ENCODE data around the gene ZNF773.
"Not testable (repeated sequence)": the region's sequence is repeated elsewhere in the genome, so short reads cannot be mapped to it uniquely, and the experiment has no call there.

ZNF773 gene

DNA sequence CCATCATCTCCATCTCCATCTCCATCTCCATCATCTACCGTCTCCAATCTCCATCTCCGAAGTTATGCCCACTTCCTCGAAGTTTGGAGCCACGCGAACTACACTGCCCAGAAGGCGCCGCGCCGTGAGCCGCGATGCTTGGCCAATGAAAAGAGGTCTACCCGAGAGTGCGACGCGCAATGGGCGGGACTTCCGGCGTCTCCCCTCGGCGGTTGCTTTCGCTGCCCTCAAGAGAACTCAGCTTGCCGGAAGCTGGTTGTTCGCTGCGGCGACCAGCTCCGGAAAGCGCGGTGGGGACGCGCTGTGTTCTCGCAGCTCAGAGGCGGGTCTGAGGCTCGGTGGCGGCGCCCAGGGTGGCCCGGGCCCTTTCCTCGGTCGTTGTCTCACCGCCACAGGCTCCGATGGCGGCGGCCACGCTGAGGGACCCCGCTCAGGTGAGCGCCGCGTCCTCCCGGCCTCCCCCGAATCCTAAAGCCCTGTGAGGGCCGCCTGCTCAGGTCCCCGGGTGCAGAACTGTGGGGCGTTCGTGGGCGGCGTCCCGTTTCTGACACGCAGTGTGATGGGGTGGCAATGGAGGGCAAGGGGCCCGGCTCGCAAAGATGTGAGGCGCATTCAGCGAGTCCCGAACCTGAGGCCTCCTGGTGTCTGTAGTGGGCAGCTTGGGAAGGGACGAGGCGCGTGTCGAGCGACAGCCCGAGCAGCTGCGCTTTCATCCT is at the start of gene ZNF773:
Gene ZNF773, plus strand, starts transcription at position 259 of the 716 bp plus-strand sequence. Its CDS starts 143 bp downstream, at position 402.
- Mint-ChIP-seq H3K4me1 (peaks cover 19% of the 10 kb centered on the region), H3K27ac (peak within 1 kb of the TSS; percentile 83), H3K4me3 (peak within 1 kb of the TSS; percentile 74), H3K9me3 (peaks cover 56% of the 10 kb centered on the region), H3K36me3 (peaks cover 51% of the 10 kb centered on the region)
- peak; percentile 99 for DNase-seq
- CTCF ChIA-PET, H3K27me3 Mint-ChIP-seq: not testable (repeated sequence)

DNA sequence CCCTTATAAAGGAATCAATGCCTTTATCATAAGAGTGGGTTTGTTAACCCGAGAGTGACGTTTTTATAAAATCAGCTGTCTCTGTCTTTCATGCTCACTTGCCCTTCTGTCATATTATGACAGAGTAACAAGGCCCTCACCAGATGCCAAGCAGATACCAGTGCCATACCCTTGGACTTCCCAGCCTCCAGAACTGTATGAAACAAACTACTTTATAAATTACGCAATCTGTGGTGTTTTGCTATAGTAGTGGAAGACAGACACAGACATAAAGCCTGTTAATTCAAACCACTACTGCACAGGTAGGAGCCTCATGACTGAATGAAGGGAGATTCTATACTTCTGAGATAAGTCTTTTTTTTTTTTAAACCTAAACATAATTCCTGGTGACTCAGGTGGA is 47.4 kb upstream of the ZNF773 start:
- Mint-ChIP-seq H3K9me3 (peaks cover 51% of the 10 kb centered on the region), H3K4me1 (no peaks in the 10 kb centered on the region), H3K4me3 (no peak overlapping the region), H3K27ac (no peak overlapping the region), H3K27me3 (no peaks in the 10 kb centered on the region), H3K36me3 (peaks cover 19% of the 10 kb centered on the region)
- DNase-seq, result no peak
- CTCF ChIA-PET, result no interaction called here

DNA sequence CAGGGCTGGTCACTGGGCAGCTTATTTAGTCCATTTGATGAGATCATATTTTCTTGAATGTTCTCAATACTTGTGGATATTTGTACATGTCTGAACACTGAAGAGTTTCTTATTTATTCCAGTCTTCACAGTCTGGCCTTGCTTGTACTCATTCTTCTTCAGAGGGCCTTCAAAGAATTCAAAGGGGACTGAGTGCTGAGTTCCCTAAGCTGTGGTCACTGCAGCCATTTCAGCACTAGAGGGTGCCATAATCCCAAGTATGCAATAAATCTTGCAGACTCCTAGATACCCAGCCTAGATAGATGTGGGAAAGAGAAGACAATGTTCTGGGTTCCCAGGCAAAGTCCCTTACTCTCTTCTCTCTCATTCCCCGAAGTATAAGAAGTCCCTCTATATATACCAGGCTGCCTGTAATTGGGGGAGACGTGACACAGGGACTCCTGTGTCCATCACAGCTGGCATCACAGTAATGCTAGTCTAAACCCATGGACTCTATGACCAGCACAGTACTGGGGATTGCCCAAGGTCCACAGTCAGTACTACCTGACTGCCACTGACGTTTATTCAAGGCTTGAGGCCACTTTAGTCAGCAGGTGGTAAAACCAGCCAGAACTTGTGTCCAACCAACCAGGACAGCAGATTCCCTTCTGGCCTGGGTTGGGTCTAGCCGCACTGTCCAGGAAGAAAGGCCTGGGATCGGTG is 33.9 kb upstream of the ZNF773 start:
- CTCF ChIA-PET, result interaction anchor here (0.6 to 0.8 kb wide), 3 partner anchors 18 to 740 kb away, joined by 3 read pairs; no protein-coding TSS in a partner anchor
- Mint-ChIP-seq H3K27ac (no peak overlapping the region), H3K4me3 (no peak overlapping the region), H3K9me3 (peaks cover 64% of the 10 kb centered on the region), H3K36me3 (peaks cover 17% of the 10 kb centered on the region), H3K4me1 (no peaks in the 10 kb centered on the region), H3K27me3 (no peaks in the 10 kb centered on the region)
- peak; percentile 61 for DNase-seq

DNA sequence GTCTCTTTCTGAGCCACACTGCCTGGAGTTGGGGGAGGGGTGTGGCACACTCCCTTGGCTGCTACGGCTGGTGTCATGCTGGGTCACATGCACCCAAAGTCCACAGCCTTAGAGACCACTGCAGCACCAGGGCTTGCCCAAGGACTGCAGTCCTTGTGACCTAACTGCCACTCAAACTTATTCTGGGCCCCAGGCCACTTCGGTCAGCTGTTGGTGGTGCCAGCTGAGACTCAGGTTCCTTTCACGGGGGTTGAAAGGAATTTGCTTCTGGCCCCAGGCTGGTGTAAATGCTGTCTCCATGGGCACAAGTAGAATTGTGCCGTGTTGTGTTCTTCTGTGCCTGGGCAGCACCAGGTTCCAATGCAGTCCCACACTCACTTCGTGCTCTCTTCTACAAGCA is 33.2 kb upstream of the ZNF773 start:
- CTCF ChIA-PET, result interaction anchor here (0.6 to 0.8 kb wide), 2 partner anchors 115 to 130 kb away, joined by 3 read pairs; no protein-coding TSS in a partner anchor
- H3K4me3 Mint-ChIP-seq, result no peak overlapping the region

DNA sequence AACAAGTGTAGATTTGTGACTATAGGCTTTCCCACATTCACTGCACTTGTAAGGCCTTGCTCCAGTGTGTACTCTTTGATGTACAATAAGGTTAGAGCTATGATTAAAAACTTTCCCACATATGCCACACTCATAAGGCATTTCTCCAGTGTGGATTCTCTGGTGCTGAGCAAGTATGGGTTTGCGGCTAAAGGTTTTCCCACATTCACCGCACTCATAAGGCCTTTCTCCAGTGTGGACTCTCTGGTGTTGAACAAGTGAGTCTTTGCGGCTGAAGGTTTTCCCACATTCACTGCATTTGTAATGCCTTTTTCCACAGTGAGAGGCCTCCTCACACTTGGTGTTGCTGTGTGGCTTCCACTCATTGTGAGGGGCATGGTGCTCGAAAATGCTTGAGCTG is 26.1 kb upstream of the ZNF773 start:
- Mint-ChIP-seq H3K27ac (no peak overlapping the region), H3K9me3 (peaks cover 85% of the 10 kb centered on the region)
- no peak for DNase-seq

More for the DNA sequence above, 33.2 kb upstream of the ZNF773 start:
- no peak overlapping the region for H3K27ac Mint-ChIP-seq
- DNase-seq, result no peak
- H3K9me3 Mint-ChIP-seq, result peaks cover 66% of the 10 kb centered on the region
- H3K27me3 Mint-ChIP-seq, result no peaks in the 10 kb centered on the region
- no peaks in the 10 kb centered on the region for H3K4me1 Mint-ChIP-seq
- peaks cover 19% of the 10 kb centered on the region for H3K36me3 Mint-ChIP-seq

DNA sequence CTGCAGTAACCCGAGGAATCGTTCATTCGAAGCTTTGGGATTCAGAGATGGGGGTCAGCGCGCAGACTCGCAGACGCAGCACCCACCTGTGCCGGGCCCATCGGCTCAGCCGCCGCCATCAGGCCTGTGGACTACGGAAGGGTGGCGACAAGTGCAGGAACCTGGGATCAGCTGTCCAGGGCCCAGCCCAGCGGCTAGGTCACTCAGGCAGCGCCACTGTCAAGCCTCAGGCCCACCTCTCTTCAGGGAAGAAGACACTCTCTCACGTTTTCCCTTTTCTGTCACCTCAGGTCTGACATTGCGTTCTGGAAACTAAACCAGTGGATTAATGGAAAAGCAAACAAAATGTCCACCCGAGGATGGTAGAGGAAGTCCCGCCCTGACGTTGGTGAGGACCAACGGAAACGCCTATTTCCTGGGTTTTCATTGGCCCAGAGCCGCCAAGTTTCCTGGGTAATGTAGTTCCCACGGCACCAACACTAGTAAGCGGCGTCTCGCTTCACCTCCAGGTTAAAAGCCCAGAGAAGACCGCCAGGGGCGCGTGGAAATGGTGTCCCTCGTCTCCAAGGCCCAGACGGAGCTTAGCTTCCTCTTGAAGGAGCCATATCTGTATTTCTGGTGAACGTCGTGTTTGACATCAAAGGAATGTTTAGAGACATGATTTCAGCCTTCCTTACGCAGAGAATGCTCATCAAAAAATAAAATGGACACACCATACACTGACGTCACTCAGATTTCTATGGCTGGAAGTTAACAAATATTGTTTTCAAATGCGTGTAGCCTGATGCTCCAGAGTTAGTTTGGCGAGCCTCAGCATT is 22.3 kb upstream of the ZNF773 start, which contains the start of gene ZNF772:
Gene ZNF772, minus strand, starts transcription at position 376 of the 818 bp plus-strand sequence. Its CDS starts 257 bp downstream, at position 119.
- no peaks in the 10 kb centered on the region for H3K27me3 Mint-ChIP-seq
- H3K4me1 Mint-ChIP-seq, result peaks cover 23% of the 10 kb centered on the region
- peaks cover 54% of the 10 kb centered on the region for H3K36me3 Mint-ChIP-seq
- H3K27ac Mint-ChIP-seq, result peak within 1 kb of the TSS; percentile 88
- peak; percentile 95 for DNase-seq
- peaks cover 65% of the 10 kb centered on the region for H3K9me3 Mint-ChIP-seq
- CTCF ChIA-PET, result interaction anchor here (0.9 to 1.2 kb wide), 2 partner anchors 51 to 153 kb away, joined by 3 read pairs; no protein-coding TSS in a partner anchor
- H3K4me3 Mint-ChIP-seq, result peak within 1 kb of the TSS; percentile 79

More for the DNA sequence above, 26.1 kb upstream of the ZNF773 start:
- no peaks in the 10 kb centered on the region for H3K27me3 Mint-ChIP-seq
- H3K4me1 Mint-ChIP-seq, result peaks cover 23% of the 10 kb centered on the region
- no peak overlapping the region for H3K4me3 Mint-ChIP-seq
- H3K36me3 Mint-ChIP-seq, result peaks cover 68% of the 10 kb centered on the region
- CTCF ChIA-PET, result no interaction called here

DNA sequence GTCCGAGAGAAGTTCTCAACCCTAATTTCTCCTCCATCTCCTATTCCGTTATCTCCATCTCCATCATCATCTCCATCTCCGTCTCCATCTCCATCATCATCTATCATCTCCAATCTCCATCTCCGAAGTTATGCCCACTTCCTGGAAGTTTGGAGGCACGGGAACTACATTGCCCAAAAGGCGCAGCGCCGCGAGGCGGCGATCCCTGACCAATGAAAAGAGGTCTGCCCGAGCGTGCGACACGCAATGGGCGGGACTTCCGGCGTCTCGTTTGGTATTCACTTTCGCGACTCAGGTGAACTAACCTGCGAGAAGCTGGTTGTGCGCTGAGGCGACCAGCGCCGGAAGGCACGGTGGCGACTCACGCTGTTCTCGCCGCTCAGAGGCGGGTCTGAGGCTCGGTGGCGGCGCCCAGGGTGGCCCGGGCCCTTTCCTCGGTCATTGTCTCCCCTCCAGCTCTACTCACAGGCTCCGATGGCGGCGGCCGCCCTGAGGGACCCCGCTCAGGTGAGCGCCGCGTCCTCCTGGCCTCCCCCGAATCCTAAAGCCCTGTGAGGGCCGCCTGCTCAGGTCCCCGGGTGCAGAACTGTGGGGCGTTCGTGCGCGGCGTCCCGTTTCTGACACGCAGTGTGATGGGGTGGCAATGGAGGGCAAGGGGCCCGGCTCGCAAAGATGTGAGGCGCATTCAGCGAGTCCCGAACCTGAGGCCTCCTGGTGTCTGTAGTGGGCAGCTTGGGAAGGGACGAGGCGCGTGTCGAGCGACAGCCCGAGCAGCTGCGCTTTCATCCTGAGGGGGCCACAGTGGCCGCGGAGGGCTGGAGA is 12.1 kb upstream of the ZNF773 start, which contains the start of gene ZNF419:
Gene ZNF419, plus strand, starts transcription at position 274 of the 822 bp plus-strand sequence. Its CDS starts 201 bp downstream, at position 475.
- DNase-seq, result peak; percentile 97
- Mint-ChIP-seq H3K4me1 (peaks cover 12% of the 10 kb centered on the region), H3K4me3 (peak within 1 kb of the TSS; percentile 70), H3K9me3 (peaks cover 42% of the 10 kb centered on the region), H3K27ac (peak within 1 kb of the TSS; percentile 80), H3K36me3 (peaks cover 46% of the 10 kb centered on the region)
- H3K27me3 Mint-ChIP-seq, CTCF ChIA-PET: not testable (repeated sequence)

DNA sequence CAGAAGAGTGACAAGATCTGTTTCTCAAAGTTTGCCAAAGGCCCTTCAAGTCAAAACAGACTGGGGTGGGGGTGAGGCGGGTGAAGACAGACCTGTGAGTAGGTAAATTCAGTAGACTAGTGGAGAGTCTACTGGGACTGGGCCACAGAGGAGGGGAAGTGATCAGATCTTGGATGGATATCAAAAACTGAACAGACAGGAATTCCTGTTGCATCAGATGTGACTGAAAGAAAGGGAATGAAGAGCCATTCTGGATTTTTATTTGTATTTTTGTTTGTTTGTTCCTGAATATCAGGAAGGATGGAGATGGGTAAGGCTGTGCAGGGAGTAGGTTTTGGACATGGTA is 11.5 kb upstream of the ZNF773 start:
- Mint-ChIP-seq H3K9me3 (peaks cover 47% of the 10 kb centered on the region), H3K4me3 (peak overlapping the region; percentile 70), H3K4me1 (peaks cover 12% of the 10 kb centered on the region), H3K36me3 (peaks cover 52% of the 10 kb centered on the region)
- H3K27me3 Mint-ChIP-seq, CTCF ChIA-PET, DNase-seq, H3K27ac Mint-ChIP-seq: not testable (repeated sequence)

DNA sequence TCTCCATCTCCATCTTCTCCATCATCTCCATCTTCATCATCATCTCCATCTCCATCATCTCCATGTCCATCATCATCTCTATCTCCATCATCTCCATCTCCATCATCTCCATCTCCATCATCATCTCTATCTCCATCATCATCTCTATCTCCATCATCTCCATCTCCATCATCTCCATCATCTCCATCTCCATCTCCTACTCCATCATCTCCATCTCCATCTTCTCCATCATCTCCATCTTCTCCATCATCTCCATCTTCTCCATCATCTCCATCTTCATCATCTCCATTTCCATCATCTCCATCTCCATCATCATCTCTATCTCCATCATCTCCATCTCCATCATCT is 432 bp upstream of the ZNF773 start:
- Mint-ChIP-seq H3K27ac (peak overlapping the region; percentile 83), H3K36me3 (peaks cover 53% of the 10 kb centered on the region), H3K4me1 (peaks cover 19% of the 10 kb centered on the region), H3K4me3 (peak overlapping the region; percentile 74), H3K9me3 (peaks cover 59% of the 10 kb centered on the region)
- H3K27me3 Mint-ChIP-seq, CTCF ChIA-PET, DNase-seq: not testable (repeated sequence)

DNA sequence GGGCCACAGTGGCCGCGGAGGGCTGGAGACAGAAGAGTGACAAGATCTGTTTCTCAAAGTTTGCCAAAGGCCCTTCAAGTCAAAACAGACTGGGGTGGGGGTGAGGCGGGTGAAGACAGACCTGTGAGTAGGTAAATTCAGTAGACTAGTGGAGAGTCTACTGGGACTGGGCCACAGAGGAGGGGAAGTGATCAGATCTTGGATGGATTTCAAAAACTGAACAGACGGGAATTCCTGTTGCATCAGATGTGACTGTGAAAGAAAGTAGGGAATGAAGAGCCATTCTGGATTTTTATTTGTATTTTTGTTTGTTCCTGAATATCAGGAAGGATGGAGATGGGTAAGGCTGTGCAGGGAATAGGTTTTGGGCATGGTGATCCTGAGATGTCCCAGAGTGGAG is 662 bp downstream of the ZNF773 start:
- DNase-seq, CTCF ChIA-PET, H3K27me3 Mint-ChIP-seq: not testable (repeated sequence)
- Mint-ChIP-seq H3K36me3 (peaks cover 53% of the 10 kb centered on the region), H3K9me3 (peaks cover 56% of the 10 kb centered on the region), H3K4me3 (peak overlapping the region; percentile 74), H3K4me1 (peaks cover 19% of the 10 kb centered on the region), H3K27ac (peak overlapping the region; percentile 83)

DNA sequence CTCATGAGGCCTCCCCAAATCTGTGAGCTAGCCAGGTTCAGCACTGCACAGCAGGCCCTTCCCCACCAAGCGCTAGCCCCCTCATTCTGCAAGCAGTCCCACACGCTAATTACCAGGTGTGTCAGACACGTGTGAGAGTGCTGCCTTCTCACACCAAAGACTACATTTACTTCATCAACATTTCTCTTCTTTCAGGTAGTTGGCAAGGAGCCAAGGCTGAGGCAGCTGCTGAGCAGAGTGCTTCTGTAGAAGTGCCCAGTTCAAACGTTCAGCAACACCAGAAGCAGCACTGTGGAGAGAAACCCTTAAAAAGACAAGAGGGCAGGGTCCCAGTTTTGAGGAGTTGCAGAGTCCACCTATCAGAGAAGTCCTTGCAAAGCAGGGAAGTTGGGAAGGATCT is 6.4 kb downstream of the ZNF773 start:
- CTCF ChIA-PET, result no interaction called here
- H3K9me3 Mint-ChIP-seq, result peaks cover 63% of the 10 kb centered on the region
- no peak overlapping the region for H3K27ac Mint-ChIP-seq
- H3K27me3 Mint-ChIP-seq, result no peaks in the 10 kb centered on the region
- no peak for DNase-seq
- H3K4me3 Mint-ChIP-seq, result no peak overlapping the region
- H3K4me1 Mint-ChIP-seq, result peaks cover 5% of the 10 kb centered on the region
- peaks cover 80% of the 10 kb centered on the region for H3K36me3 Mint-ChIP-seq

DNA sequence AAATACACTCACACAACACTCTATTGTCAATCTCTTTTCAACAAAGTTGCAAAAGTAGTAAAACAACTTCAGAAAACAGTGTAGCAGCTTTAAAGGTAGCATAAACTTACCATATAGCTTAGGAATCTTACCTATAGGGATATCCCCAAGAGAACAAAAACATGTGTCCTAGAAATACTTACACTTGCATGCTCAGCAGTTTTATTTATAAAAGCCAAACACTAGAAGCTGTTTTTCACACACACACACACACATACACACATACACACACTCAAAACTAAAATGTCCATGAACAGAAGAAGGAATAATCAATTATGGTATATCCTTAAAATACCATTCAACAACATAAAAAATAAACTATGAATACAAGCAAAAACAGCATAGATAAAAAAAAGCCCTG is 11.7 kb downstream of the ZNF773 start:
- Mint-ChIP-seq H3K4me1 (no peaks in the 10 kb centered on the region), H3K36me3 (peaks cover 61% of the 10 kb centered on the region), H3K27me3 (no peaks in the 10 kb centered on the region), H3K27ac (no peak overlapping the region), H3K9me3 (peaks cover 65% of the 10 kb centered on the region), H3K4me3 (no peak overlapping the region)
- no peak for DNase-seq
- CTCF ChIA-PET, result no interaction called here

DNA sequence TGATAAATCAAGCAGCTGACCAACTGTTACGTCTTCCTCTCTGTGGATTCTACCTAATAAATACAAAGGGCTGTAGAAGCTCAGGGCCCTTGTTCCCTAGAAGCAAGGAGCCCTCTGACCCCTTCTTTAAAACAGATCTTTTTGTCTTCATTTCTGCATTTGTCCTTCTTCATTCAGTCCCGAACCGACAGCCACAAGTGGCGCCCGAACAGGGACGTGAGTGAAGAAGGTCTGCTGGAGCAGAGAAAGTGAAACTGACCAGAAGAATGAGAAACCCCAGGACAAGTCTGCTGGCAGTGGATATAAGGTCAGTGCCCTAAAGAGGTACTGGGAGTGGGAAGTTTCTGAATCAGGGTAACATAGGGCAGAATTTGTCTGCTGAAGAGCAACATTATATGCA is 13.1 kb downstream of the ZNF773 start:
- CTCF ChIA-PET, result no interaction called here
- no peak overlapping the region for H3K4me3 Mint-ChIP-seq
- no peaks in the 10 kb centered on the region for H3K4me1 Mint-ChIP-seq
- peaks cover 63% of the 10 kb centered on the region for H3K9me3 Mint-ChIP-seq
- peaks cover 52% of the 10 kb centered on the region for H3K36me3 Mint-ChIP-seq
- no peak overlapping the region for H3K27ac Mint-ChIP-seq
- H3K27me3 Mint-ChIP-seq, result no peaks in the 10 kb centered on the region
- DNase-seq, result no peak

All from activated naive CD4-positive, alpha-beta T cell treated with anti-CD3 and anti-CD28 coated beads, Interleukin-2, amount 10 ng/mL, durations not matched to agents 7 days and 5 days (primary cell).